ENCODE data around the gene GRP.

GRP gene

GRCh38 chr18:59266886-59267502 lies 47.0 kb downstream of the GRP start:
- DNase-seq (ENCODE audit: low read depth in 1 of 2, low spot score in 1 of 2) = no peak

DNA sequence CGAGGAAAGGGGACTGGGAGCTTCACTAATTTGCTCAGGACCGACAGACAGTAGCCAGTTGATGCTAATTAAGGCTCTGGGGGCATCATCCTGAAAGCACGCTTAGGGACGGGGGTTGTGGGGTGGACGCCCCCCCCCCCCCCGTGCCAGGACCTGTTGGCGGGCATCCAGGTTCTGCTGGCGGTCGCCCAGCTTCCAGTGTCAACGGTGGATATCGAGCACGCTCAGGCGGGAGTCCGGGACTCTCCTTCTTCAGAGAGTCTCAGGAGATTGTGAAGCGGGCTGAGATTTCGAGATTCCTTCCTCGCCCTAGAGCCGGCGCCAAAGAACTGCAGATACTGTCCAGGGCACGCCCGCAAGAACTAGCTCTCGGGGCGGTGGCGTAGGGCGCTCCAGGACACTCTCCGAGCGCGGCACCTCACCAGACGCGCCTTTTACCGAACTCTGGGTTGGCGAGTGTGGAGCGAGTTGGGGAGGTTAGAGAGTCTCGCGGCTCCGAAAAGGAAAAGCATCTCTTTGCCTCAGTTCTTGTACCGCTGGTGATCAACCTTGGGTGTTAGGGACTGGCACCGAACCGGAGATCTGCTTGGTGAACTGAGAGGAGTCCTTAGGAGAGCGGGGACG lies 47.7 kb downstream of the GRP start:
- DNase-seq (ENCODE audit: low read depth in 1 of 2, low spot score in 1 of 2) = no peak

DNA sequence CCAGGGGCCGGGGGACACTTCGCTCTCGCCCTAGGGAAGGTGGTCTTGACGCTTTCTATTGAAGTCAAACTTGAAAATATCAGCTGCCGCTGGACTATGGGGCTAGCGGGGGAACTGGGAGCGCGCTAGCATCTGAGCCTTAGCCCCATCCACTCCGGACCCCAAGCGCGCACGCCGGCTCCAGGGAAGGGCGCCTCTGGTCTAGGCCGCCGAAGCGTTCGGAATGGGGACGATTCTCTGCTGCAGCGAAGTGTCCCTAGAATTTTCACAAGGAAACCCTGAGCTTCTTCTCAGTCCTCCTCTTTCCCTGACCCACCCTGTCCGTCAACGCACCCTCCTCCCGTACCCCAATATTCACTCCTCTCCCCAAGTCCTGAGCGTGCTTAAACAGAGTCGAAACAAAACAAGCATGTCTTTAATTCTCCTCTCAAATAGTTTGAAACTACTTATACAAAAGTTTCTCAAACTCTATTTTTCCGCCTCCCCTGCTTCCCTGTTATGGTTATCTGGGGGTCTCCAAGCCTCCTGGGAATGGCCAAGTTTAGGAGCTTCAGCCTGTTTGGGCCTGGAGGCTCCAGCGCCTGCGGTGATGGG lies 48.3 kb downstream of the GRP start:
- DNase-seq (ENCODE audit: low read depth in 1 of 2, low spot score in 1 of 2) = no peak

GRCh38 chr18:59268721-59269562 lies 49.0 kb downstream of the GRP start:
- no peak for DNase-seq (ENCODE audit: low read depth in 1 of 2, low spot score in 1 of 2)

GRCh38 chr18:59269563-59270119 lies 49.7 kb downstream of the GRP start:
- DNase-seq (ENCODE audit: low read depth in 1 of 2, low spot score in 1 of 2) = no peak

GRCh38 chr18:59270689-59271257 lies 50.8 kb downstream of the GRP start:
- DNase-seq (ENCODE audit: low read depth in 1 of 2, low spot score in 1 of 2) = no peak

GRCh38 chr18:59271606-59272220 lies 51.8 kb downstream of the GRP start:
- no peak for DNase-seq (ENCODE audit: low read depth in 1 of 2, low spot score in 1 of 2)

DNA sequence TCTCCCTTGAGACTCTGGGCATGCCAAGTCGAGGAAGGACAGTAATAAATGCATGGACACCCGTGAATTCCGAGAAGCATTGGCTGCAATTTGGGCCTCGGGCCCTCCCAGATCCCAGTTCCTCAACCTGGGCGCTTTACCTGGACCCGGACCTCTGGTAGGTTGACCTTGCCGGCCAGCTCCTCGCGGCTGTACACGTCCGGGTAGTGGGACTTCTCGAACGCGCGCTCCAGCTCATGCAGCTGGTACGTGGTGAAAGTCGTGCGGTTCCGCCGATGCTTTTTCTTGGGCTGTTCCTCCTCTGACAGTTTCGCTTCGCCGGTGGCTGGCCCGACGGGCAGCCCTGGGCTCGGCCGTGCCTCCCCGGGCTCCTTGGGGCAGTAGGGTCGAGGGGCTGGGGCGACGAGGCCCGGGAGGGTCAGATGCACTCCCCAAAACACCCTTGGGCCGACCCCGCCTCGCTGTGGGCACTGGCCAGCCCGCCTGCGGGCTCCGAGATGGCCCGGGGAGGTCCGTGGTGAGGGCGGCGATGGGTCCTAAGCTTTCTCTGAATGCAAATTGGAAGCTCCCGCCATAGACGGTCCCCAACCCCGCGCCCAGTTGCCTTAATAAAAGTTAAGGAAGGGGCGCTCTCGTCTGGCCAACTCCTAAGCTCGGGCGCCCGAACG lies 52.4 kb downstream of the GRP start:
- DNase-seq (ENCODE audit: low read depth in 1 of 2, low spot score in 1 of 2) = no peak

GRCh38 chr18:59272891-59273758 lies 53.2 kb downstream of the GRP start, which contains the start of gene RAX:
Gene RAX (minus strand): TSS chr18:59273454. CDS start chr18:59273206, 248 bp downstream.
- no peak for DNase-seq (ENCODE audit: low read depth in 1 of 2, low spot score in 1 of 2)

DNA sequence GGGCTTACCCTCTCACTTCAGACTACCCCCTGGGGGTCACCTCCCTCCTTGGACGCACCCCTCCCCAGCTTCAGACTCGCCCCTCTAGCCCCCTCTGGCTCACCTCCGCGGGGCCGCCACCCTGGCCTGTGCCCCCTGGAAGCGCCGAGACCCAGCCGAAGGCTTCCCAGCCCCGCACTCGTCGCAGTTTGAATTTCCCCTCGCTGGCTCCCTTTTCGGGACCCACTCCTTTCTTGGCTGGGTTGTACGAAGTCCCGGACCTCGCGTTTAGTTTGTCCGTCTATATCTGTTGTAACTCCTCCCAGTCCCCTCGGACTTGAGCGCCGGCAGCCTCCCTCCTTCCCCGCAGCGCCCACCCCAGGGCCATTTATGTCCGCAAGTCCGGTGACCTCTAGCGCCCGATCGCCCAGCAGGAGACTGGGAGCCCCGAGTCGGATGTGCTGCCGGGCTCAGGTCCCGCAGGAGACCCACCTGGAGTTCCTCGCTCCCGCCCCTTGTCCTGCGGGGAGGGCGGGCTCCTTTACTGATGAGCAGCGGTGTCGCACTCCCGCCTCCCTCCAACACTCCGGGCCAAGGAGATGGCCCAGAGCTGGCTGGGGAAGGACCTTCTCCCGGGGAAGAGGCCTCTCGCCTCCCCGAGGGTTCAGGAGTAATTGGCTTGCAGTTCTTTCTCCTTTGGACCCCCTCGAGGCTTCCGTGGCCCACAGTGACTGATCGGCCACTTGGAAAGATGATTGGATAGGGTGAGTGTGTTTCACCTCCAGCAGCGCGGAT lies 54.0 kb downstream of the GRP start:
- DNase-seq (ENCODE audit: low read depth in 1 of 2, low spot score in 1 of 2) = no peak

DNA sequence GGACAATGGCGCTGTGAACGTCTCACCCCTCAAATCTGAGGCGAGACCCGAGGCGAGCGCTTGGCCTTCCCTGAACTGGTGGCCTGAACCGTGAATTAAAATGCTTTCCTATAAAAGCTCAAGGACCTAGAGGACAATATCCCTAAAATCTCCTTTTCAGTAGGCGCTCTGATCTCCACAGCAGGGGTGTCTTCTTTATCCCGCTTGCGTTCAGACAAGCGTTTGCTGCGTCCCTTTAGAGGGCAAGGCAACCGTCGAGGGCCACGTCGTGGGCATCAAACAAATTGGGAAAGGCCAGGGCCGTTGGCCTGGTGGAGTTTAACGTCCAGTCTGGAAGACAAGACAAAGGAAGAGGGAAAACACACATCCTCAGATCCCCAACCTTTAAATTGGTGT lies 54.6 kb downstream of the GRP start:
- no peak for DNase-seq (ENCODE audit: low read depth in 1 of 2, low spot score in 1 of 2)

DNA sequence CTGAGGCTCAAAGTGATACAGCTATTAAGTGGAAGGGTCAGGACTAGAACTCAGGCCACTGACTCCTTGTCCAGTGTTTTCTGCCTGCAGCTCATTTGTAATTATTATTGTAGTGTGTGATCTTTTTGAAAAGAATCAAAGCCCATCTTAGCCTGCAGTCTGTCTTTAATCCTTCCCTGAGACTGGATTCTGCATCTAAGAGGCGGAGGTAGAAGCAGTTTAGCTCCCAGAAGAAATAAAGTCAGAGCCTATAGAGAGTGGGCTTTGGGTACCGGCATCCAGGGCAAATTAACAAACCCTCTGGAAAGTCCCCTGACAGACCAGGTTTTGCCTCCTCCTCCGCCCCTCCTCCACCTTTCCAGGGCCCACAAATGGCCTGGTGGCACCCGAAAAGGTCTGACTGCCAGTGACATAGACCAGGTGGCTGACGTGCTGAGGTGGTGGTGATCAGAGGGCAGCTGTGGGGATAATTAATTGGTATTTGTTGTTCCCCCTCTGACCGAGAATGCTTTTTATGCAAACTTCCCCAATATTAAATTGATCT lies 55.5 kb downstream of the GRP start:
- no peak for DNase-seq (ENCODE audit: low read depth in 1 of 2, low spot score in 1 of 2)

- DNase-seq (ENCODE audit: low read depth in 1 of 2, low spot score in 1 of 2) = no peak
Observed at GRCh38 chr18:59276047-59276446, 56.1 kb downstream of the GRP start.

DNA sequence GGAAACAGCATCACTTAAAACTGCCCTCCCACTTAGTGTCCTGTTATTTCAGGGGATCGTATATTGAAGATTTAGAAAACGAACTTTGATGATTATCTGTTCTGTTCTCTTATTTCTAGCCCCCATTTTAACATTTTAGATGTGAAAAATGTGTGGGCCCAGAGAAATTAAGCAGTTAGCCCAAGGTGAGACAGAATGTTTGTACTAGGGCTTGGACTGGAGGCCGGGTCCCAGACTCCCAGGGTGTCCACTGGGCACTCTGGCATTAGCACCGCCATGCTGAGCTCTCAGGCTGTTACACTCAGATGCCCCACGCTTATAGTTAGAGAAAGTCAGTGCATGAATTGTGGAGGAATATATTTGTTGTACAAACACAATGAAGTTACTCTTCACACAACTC lies 58.8 kb downstream of the GRP start:
- no peak for DNase-seq (ENCODE audit: low read depth in 1 of 2, low spot score in 1 of 2)

- DNase-seq (ENCODE audit: low read depth in 1 of 2, low spot score in 1 of 2) = no peak
Observed at GRCh38 chr18:59279193-59279592, 59.2 kb downstream of the GRP start.

GRCh38 chr18:59279722-59280121 lies 59.8 kb downstream of the GRP start:
- no peak for DNase-seq (ENCODE audit: low read depth in 1 of 2, low spot score in 1 of 2)
